T-helper 17 cell (primary cell): ENCODE measurements around the gene KDELR1. TPM values are rescaled to one million over a fixed set of nuclear protein-coding genes. Genes with fewer than 3 reads are reported as not detected.

Experiments used
- ATAC-seq: fragments of 150-1000 bp; cut with Tn5 transposase; 2 replicates; pipeline ENCODE4 v1.10.0; 2021; ENCODE audit warnings: mild to moderate bottlenecking, moderate library complexity
- DNase-seq, 3 donors: peaks; one replicate each; pipeline versions ENCODE4 v3.0.0 to v3.0.0-alpha.2; 2020 to 2021
- H3K9me3 ChIP-seq: one replicate; pipeline ENCODE4 v1.7.0; 2013; ENCODE audit warnings: low read length, mild to moderate bottlenecking; ENCODE audit not compliant: control insufficient read depth, poor library complexity, severe bottlenecking
- H3K27ac Mint-ChIP-seq: one replicate; pipeline ENCODE4 v1.8.0; 2022; ENCODE audit warnings: mild to moderate bottlenecking, moderate library complexity, mixed read lengths
- H3K27me3 Mint-ChIP-seq: one replicate; pipeline ENCODE4 v1.8.0; 2022; ENCODE audit warnings: mixed read lengths
- H3K36me3 Mint-ChIP-seq: one replicate; pipeline ENCODE4 v1.8.0; 2022; ENCODE audit warnings: low read depth, mixed read lengths
- H3K4me1 Mint-ChIP-seq: one replicate; pipeline ENCODE4 v1.8.0; 2022; ENCODE audit warnings: mild to moderate bottlenecking, mixed read lengths
- H3K4me3 Mint-ChIP-seq: one replicate; pipeline ENCODE4 v1.8.0; 2022; ENCODE audit warnings: mild to moderate bottlenecking, moderate library complexity, mixed read lengths
- total RNA-seq, 4 donors: library from RNA in 2 of 4; stranded (reverse) in 2 of 4; gene quantifications; one replicate each; pipeline ENCODE4 v1.2.3 and lab custom pipeline; 2022 to 2026

The KDELR1 gene
- total RNA-seq, 2 donors from 2014 or later, result 34.0 to 41.3 TPM

DNA sequence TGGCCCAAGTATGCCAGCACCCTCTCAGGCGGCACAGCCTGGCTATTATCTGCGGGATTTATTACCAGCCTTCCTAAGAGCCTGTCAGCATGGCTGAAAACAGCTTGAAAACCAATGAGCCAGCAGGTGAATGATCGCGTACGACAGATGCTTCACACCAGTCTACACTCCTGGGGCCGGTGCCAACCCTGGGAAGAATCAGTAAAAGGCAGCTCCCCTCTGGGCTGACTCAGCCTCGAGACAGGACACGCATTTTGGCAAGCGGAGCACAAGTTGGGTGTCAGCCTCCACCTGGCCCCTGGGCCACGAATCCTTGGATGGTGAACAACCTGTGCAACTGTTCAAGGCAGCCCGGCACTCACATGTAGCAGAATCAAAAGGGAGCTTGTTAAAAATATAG is 50.4 kb downstream of the KDELR1 start:
- H3K4me1 Mint-ChIP-seq, result peaks cover 3% of the 10 kb centered on the region
- H3K4me3 Mint-ChIP-seq, result no peak overlapping the region
- H3K27me3 Mint-ChIP-seq, result no peaks in the 10 kb centered on the region
- ATAC-seq (no peak), DNase-seq (no peak)
- no peaks in the 10 kb centered on the region for H3K36me3 Mint-ChIP-seq
- no peaks in the 10 kb centered on the region for H3K9me3 ChIP-seq
- H3K27ac Mint-ChIP-seq, result no peak overlapping the region

GRCh38 chr19:48338802-48339503 is 52.4 kb downstream of the KDELR1 start:
- DNase-seq (no peak), ATAC-seq (no peak)
- no peak overlapping the region for H3K4me3 Mint-ChIP-seq
- no peaks in the 10 kb centered on the region for H3K27me3 Mint-ChIP-seq
- no peaks in the 10 kb centered on the region for H3K9me3 ChIP-seq
- no peaks in the 10 kb centered on the region for H3K36me3 Mint-ChIP-seq
- H3K4me1 Mint-ChIP-seq, result peaks cover 12% of the 10 kb centered on the region
- peak overlapping the region; percentile 21 for H3K27ac Mint-ChIP-seq

GRCh38 chr19:48338253-48338755 is 53.0 kb downstream of the KDELR1 start:
- H3K4me1 Mint-ChIP-seq, result peaks cover 16% of the 10 kb centered on the region
- no peak for DNase-seq
- H3K4me3 Mint-ChIP-seq, result no peak overlapping the region
- no peaks in the 10 kb centered on the region for H3K9me3 ChIP-seq
- peak overlapping the region; percentile 21 for H3K27ac Mint-ChIP-seq
- H3K36me3 Mint-ChIP-seq, result peaks cover under 1% of the 10 kb centered on the region
- no peaks in the 10 kb centered on the region for H3K27me3 Mint-ChIP-seq
- no peak for ATAC-seq

DNA sequence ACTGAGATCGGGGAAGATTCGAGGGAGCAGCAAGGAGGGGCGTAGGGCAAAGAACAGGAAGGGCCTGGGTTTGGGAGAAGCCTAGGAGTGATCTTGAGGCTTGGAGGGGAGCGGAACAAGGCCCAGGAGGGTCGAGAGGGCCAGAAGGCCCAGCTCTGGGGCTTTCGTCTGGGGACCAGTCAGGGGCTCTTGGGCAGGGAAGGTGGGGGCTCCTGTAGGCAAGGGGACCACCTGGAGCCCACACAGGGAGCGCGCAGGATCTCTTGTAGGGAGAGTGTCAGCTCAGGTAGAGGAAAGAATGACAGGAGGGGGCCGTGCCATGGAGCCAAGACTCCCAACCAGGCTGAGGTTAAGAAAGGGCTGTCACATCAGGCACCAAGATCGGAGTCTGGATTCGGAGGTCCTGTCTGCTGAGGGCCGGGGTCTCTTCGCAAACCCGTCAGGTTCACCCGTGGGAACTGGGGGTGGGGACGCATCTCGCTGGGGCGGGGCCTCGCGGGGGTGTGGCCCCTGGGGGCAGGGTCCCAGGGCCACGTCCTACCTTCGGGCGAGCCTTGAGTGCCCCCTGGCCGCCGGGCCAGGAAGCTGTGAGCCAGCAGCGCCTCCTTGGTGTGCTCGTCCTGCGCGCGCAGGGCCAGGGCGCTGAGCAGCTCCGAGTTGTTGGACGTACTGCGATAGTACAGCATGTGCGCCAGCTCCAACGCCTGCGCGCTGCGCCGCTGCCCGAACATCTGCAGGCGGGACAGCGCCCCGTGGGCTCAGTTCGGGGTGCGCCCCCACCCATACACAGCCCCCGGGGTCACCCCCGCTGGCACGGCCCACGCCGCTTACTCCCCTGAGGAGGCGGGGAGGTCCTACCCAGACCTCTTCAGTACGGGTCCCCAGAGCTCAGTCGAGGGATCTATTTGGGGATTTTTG is 57.6 kb downstream of the KDELR1 start:
- Mint-ChIP-seq H3K27ac (peak overlapping the region; percentile 100), H3K4me1 (peaks cover 48% of the 10 kb centered on the region), H3K36me3 (peaks cover 6% of the 10 kb centered on the region), H3K27me3 (no peaks in the 10 kb centered on the region), H3K4me3 (peak overlapping the region; percentile 100)
- peak; percentile 89 to 94 (median 92) for DNase-seq
- H3K9me3 ChIP-seq, result no peaks in the 10 kb centered on the region
- ATAC-seq, result peak; percentile 64

GRCh38 chr19:48332662-48333466 is 58.5 kb downstream of the KDELR1 start:
- ATAC-seq, result peak; percentile 78
- H3K9me3 ChIP-seq, result no peaks in the 10 kb centered on the region
- Mint-ChIP-seq H3K36me3 (peaks cover 6% of the 10 kb centered on the region), H3K27me3 (no peaks in the 10 kb centered on the region), H3K4me1 (peaks cover 48% of the 10 kb centered on the region), H3K4me3 (peak overlapping the region; percentile 100), H3K27ac (peak overlapping the region; percentile 100)
- peak; percentile 87 to 94 (median 90) for DNase-seq

Other genes starting within 250 kb of the KDELR1 start
- gene LIG1, start 221.2 kb downstream of the KDELR1 start, total RNA-seq, result 10 to 100 TPM; 47.1 to 58.0 TPM
- 1 to 10 TPM; 4.0 to 4.8 TPM for gene ZSWIM9, start 220.9 kb downstream of the KDELR1 start, total RNA-seq
- gene CARD8, start 135.6 kb downstream of the KDELR1 start, total RNA-seq, result 100 to 1,000 TPM; 127 to 164 TPM
- not detected for gene ZNF114, start 121.5 kb downstream of the KDELR1 start, total RNA-seq
- 100 to 1,000 TPM; 286 to 374 TPM for gene EMP3, start 66.0 kb downstream of the KDELR1 start, total RNA-seq
- gene TMEM143, start 27.6 kb downstream of the KDELR1 start, total RNA-seq, result 1 to 10 TPM; 7.9 to 8.8 TPM
- not detected for gene SYNGR4, start 27.2 kb downstream of the KDELR1 start, total RNA-seq
- gene GRIN2D, start 2.1 kb upstream of the KDELR1 start, total RNA-seq, result under 1 TPM; 0.08 to 0.17 TPM
- gene GRWD1, start 54.4 kb upstream of the KDELR1 start, total RNA-seq, result 10 to 100 TPM; 32.5 TPM
- gene KCNJ14, start 64.0 kb upstream of the KDELR1 start, total RNA-seq, result 1 to 10 TPM; 1.7 to 2.5 TPM
- 10 to 100 TPM; 42.3 to 53.4 TPM for gene CYTH2, start 77.8 kb upstream of the KDELR1 start, total RNA-seq
- gene LMTK3, start 120.3 kb upstream of the KDELR1 start, total RNA-seq, result 10 to 100 TPM; 11.5 to 18.4 TPM
- gene SULT2B1, start 160.6 kb upstream of the KDELR1 start, total RNA-seq, result not detected
- not detected for gene SPACA4, start 215.2 kb upstream of the KDELR1 start, total RNA-seq
- 1 to 10 TPM; 3.1 to 3.6 TPM for gene FAM83E, start 223.5 kb upstream of the KDELR1 start, total RNA-seq
- gene RPL18, start 227.6 kb upstream of the KDELR1 start, total RNA-seq, result 1,000 to 10,000 TPM; 2,478 to 2,506 TPM
- gene SPHK2, start 228.0 kb upstream of the KDELR1 start, total RNA-seq, result 10 to 100 TPM; 11.9 to 12.6 TPM
- gene DBP, start 245.8 kb upstream of the KDELR1 start, total RNA-seq, result 10 to 100 TPM; 29.7 to 38.2 TPM